Panc1 (cell line): ENCODE measurements around the gene ADARB2. TPM values are rescaled to one million over a fixed set of nuclear protein-coding genes. Genes with fewer than 3 reads are reported as not detected.

ENCODE experiments used
- ATAC-seq: fragments of 200-7000 bp; cut with Tn5 transposase; 2 replicates; pipeline ENCODE4 v1.9.1; 2020; ENCODE audit warnings: mild to moderate bottlenecking, moderate library complexity
- BruUV-seq: library from RNA; stranded (reverse); fragments of 400-500 nt; replicated peaks from 2 replicates; lab custom pipeline; 2021; lab: Mats Ljungman, UMichigan
- CTCF ChIA-PET: fragments of 300-600 bp; sonication (Branson Sonifier 250); formaldehyde crosslinking; loops from one replicate; lab custom pipeline; 2022; ENCODE audit warnings: antibody characterized with exemption; lab: Charles Lee
- POLR2A ChIA-PET: fragments of 300-600 bp; sonication (Branson Sonifier 250); formaldehyde crosslinking; loops from one replicate; lab custom pipeline; 2022; ENCODE audit warnings: antibody characterized with exemption; lab: Charles Lee
- DNase-seq: peaks from one replicate; pipeline ENCODE4 v3.0.0-alpha.2; 2010; ENCODE audit warnings: low read depth, low spot score
- H3K27ac ChIP-seq: 2 replicates; pipeline ENCODE4 v1.5.1; 2011; ENCODE audit warnings: mild to moderate bottlenecking, low read length, inconsistent platforms
- H3K27me3 ChIP-seq: fragments of 200-500 bp; sonication (Bioruptor generic); 2 replicates; pipeline ENCODE4 v1.6.0; 2014; ENCODE audit warnings: low read length, inconsistent platforms; ENCODE audit not compliant: control insufficient read depth, insufficient read depth
- H3K36me3 ChIP-seq: fragments of 200-500 bp; sonication (Bioruptor generic); 2 replicates; pipeline ENCODE4 v1.5.1; 2014; ENCODE audit warnings: inconsistent platforms, mild to moderate bottlenecking, low read length, moderate library complexity; ENCODE audit not compliant: control insufficient read depth, insufficient read depth
- H3K4me1 ChIP-seq: 2 replicates; pipeline ENCODE4 v1.5.1; 2011; ENCODE audit warnings: inconsistent platforms, mild to moderate bottlenecking, low read length, moderate library complexity; ENCODE audit not compliant: control insufficient read depth, insufficient read depth
- H3K4me3 ChIP-seq, 2 experiments: 2 replicates each; pipeline ENCODE4 v1.5.1; 2011 to 2012; ENCODE audit warnings: low read depth in 2 of 2, low read length in 2 of 2, mild to moderate bottlenecking in 2 of 2, inconsistent platforms in 1 of 2, moderate library complexity in 1 of 2
- H3K9me3 ChIP-seq: fragments of 200-500 bp; sonication (Bioruptor generic); 2 replicates; pipeline ENCODE4 v1.5.1; 2014; ENCODE audit warnings: low read depth, mild to moderate bottlenecking, inconsistent platforms, low read length, moderate library complexity; ENCODE audit not compliant: control insufficient read depth, insufficient read depth
- CTCF ChIP-seq: fragments of 450-650 bp; IDR thresholded peaks from 2 replicates; pipeline ENCODE4 v1.5.1; 2017; ENCODE audit warnings: mild to moderate bottlenecking
- POLR2AphosphoS5 ChIP-seq: IDR thresholded peaks from 2 replicates; pipeline ENCODE4 v1.6.1; 2012; ENCODE audit warnings: mild to moderate bottlenecking, low read depth, low read length, moderate library complexity
- REST ChIP-seq, 2 experiments: IDR thresholded peaks; 2 replicates each; pipeline ENCODE4 v1.6.1; 2011 to 2012; ENCODE audit warnings: low read depth in 2 of 2, control low read depth in 1 of 2, low read length in 1 of 2, mild to moderate bottlenecking in 1 of 2, moderate library complexity in 1 of 2; ENCODE audit not compliant: insufficient read depth in 1 of 2
- SIN3A ChIP-seq: IDR thresholded peaks from 2 replicates; pipeline ENCODE4 v1.6.1; 2012; ENCODE audit warnings: low read depth, mild to moderate bottlenecking, low read length, moderate library complexity, borderline replicate concordance; ENCODE audit not compliant: insufficient read depth
- TCF7L2 ChIP-seq: IDR thresholded peaks from 2 replicates; pipeline ENCODE4 v1.6.1; 2011; ENCODE audit warnings: mild to moderate bottlenecking, low read depth, low read length, inconsistent platforms
- in situ Hi-C: cut with HindIII; loops from 2 replicates; pipeline ENCODE4 v1.10.0; 2016; ENCODE audit warnings: low sequenced_read_pairs, low pct_unique_long_range_greater_than_20kb
- intact Hi-C: fragments of 100-400 bp; cut with micrococcal nuclease; formaldehyde crosslinking; loops from one replicate; pipeline ENCODE4 v1.10.0; 2022; ENCODE audit not compliant: unreplicated experiment
- total RNA-seq: library from RNA; stranded (reverse); gene quantifications from one replicate; pipeline ENCODE4 v1.2.1, GENCODE V29; 2021; ENCODE audit not compliant: unreplicated experiment

ADARB2 gene
- total RNA-seq, 1 experiment from 2014 or later, result 0.31 TPM

DNA sequence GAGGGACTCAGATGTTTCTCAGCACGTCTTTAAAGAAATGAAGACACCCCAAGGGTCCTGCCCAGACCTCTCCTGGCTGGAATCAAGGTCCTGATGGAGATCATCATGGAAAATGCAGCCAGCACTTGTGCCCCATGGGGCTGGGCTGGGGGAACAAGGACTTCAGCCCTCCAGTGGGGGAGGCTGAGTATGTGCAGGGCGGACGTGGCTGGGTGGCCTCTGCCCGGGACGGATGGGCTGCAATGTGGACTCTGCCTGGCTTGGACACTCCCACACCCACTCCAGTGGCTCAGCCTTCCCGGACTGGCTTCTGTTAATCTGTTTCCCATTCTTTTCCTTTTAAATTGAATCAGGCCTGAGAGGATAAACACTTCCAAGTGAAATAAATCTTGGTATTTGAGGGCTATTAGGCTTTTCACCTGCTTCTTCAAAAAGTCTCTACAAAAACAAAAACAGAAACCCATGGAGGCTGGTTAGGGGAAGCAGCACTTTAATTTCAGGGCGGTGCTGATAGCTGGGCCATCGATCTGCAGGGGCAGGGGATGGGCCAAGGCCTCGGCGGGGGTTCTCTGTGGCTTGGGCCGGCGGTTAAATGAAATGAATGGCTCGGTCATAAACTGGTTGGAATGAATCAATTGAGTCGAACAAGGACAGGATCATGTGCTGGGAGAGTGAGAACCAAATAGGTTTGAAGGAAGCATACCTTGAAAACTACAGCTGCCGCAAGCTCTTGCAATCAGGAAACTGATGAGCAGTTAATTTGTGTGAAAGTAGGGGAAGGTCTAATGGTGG, 51.4 kb downstream of the ADARB2 start:
- BruUV-seq, result no TSS peak
- H3K27me3 ChIP-seq, result no peaks in the 10 kb centered on the region
- no peak for TF ChIP-seq CTCF
- no peak for TF ChIP-seq POLR2AphosphoS5
- TF ChIP-seq REST (IDR thresholded peaks at IDR 0.05; ENCODE audit: insufficient read depth in 1 of 2, low read depth in 2 of 2, low read length in 1 of 2), result no peak
- TF ChIP-seq SIN3A, result no peak
- no peak for TF ChIP-seq TCF7L2
- H3K36me3 ChIP-seq, result no peaks in the 10 kb centered on the region
- no peak for ATAC-seq
- CTCF ChIA-PET, result no interaction called here
- no peak for DNase-seq
- no peaks in the 10 kb centered on the region for H3K4me1 ChIP-seq
- POLR2A ChIA-PET, result no interaction called here
- intact Hi-C loops, result no loop called here
- no peak overlapping the region for H3K4me3 ChIP-seq
- H3K9me3 ChIP-seq, result no peaks in the 10 kb centered on the region
- in situ Hi-C loops, result no loop called here
- no peak overlapping the region for H3K27ac ChIP-seq

GRCh38 chr10:1684991-1685390, 52.3 kb downstream of the ADARB2 start:
- TF ChIP-seq CTCF (no peak), POLR2AphosphoS5 (no peak), REST (IDR thresholded peaks at IDR 0.05; ENCODE audit: insufficient read depth in 1 of 2, low read depth in 2 of 2, low read length in 1 of 2) (no peak), SIN3A (no peak), TCF7L2 (no peak)
- DNase-seq (no peak), ATAC-seq (no peak)
- ChIA-PET CTCF (no interaction called here), POLR2A (no interaction called here)
- Histone ChIP-seq H3K9me3 (no peaks in the 10 kb centered on the region), H3K36me3 (no peaks in the 10 kb centered on the region), H3K27me3 (no peaks in the 10 kb centered on the region), H3K27ac (no peak overlapping the region), H3K4me1 (no peaks in the 10 kb centered on the region), H3K4me3 (no peak overlapping the region)
- intact Hi-C loops (no loop called here), in situ Hi-C loops (no loop called here)
- BruUV-seq, result no TSS peak
